NCI-H748 treated with DMSO at 0.1 percent for 48 hours (cell line): ENCODE measurements around the gene VWA5B2.
"Not testable (repeated sequence)": the region's sequence is repeated elsewhere in the genome, so short reads cannot be mapped to it uniquely, and the experiment has no call there.

Experiments used
- DNase-seq: peaks from one replicate; lab custom pipeline; 2025; lab: John Stamatoyannopoulos, UW

VWA5B2 gene

DNA sequence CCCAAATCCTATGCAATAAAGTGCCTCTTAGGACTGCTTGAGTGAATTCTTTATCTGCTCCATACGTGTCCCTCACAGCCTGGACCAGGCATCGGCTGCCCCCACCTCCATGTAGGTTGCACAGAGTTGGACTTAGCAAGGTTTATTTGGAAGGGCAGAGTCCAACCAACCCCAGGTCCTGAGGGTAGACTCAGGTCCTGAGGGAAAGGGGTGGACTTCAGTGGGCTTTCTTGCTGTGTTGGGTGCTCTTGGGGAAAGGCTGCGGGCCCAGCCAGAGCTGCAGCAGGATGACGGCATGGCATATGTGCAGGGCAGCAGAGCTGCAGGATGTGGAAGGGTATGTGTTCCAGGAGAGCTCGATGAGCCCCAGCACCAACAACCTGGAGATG lies 12.9 kb downstream of the VWA5B2 start:
- DNase-seq: no peak

DNA sequence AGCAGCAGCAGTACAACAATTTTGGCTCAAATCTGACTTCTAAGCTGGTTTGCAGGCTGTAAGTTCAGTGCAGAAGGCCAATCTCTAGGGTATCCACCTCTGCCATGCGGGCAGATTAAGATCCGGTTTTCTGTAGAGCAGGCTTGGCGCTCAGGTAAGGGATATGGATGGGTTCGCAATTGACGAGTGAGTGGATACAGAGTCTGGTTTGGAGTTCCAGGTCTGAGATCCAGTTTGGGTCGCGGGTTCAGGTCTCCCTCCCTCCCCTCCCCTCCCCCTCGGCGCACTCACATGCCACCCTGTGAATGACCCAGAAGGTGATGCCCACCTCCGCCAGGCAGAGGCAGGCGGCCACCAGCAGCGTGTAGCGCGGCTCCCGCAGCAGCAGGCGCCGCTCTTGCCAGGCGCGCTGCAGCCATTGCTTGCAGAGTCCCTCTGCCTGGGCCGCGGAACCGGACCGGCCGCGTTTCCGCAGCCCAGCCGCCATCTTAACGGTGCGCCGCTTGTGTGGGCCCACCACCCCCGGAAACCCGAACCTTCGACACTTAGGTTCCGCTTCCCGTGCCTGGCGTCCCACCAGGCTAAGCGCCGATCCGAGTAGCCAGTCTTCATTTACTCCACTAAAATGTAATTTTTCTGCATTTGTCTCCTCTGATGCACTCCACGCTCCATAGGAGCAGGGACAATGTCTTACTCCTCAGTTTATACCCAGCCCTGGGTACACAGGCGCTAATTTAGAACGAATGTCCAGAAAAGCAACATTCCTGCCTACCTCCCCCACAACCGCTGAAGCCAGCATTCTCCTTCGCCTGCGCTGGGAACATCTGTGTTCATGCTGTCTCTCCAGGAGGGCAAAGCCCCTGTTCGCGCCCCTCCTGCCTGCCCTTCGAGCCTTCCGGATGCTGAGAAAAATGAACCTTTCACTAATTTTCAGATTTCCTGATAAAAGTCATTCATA lies 19.3 kb downstream of the VWA5B2 start, which contains the start of gene ALG3:
Gene ALG3, minus strand, starts transcription at position 509 of the 958 bp plus-strand sequence. Its CDS starts 22 bp downstream, at position 487.
- DNase-seq: no peak

DNA sequence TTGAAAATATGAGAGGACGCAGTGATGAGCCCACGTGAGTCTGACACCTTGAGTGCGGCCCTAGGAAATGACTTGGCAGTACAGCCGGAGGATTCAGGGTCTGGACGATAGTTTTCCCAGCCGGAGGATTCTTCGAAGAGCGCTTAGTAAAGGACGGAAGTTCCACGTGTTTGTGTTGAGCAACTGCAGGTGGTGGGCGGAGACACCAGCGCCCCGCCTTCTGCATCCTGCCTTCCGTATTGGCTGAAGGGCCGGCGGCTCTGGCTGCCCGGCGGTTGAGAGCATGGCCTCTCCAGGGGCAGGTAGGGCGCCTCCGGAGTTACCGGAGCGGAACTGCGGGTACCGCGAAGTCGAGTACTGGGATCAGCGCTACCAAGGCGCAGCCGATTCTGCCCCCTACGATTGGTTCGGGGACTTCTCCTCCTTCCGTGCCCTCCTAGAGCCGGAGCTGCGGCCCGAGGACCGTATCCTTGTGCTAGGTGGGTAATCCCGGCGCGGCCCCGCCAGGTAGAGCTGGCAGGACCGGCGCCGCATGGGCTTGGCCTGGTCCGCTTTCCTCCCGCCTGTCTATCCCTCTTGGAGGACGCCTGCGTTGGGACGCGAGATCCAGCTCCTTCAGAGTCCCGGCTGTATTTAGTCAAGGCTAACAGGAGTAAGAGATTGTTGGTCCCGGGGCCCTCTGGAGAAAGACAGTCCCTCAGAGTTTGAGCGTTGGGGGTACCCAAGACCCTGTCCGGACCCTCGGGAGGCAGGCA lies 20.2 kb downstream of the VWA5B2 start, which contains the start of gene EEF1AKMT4:
Gene EEF1AKMT4, plus strand, starts transcription at position 261 of the 755 bp plus-strand sequence. Its CDS starts 23 bp downstream, at position 284.
- peak; percentile 84 for DNase-seq

- peak; percentile 85 for DNase-seq
These were observed 20.9 kb downstream of the VWA5B2 start for GRCh38 chr3:184250167-184250828.

- no peak for DNase-seq
These were observed 26.1 kb downstream of the VWA5B2 start for GRCh38 chr3:184255291-184256039.

DNA sequence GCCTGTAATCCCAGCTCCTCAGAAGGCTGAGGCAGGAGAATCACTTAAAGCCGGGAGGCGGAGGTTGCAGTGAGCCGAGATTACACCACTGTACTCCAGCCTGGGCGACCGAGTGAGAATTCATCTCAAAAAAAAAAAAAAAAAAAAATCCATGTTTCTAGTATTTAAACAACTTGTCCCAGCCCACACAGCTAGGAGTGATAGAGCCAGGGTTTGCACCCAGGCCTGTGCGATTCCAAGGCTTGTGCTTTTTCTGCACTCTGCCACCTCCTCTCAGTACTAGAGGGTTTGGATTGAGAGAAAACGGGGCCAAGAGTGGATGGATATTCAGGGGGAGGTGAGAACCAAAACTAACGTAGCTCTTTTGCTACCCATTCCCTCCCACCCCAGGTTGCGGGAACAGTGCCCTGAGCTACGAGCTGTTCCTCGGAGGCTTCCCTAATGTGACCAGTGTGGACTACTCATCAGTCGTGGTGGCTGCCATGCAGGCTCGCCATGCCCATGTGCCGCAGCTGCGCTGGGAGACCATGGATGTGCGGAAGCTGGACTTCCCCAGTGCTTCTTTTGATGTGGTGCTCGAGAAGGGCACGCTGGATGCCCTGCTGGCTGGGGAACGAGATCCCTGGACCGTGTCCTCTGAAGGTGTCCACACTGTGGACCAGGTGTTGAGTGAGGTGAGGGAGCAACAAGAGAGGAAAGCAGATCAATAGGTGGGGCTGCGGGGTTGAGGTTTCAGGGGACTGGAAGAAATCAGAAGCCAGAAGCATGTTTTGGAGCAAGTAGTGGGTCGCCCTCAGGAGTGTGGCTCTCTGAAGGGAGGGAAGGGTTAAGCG lies 27.9 kb downstream of the VWA5B2 start:
- no peak for DNase-seq

GRCh38 chr3:184258926-184259325 lies 29.5 kb downstream of the VWA5B2 start:
- no peak for DNase-seq

DNA sequence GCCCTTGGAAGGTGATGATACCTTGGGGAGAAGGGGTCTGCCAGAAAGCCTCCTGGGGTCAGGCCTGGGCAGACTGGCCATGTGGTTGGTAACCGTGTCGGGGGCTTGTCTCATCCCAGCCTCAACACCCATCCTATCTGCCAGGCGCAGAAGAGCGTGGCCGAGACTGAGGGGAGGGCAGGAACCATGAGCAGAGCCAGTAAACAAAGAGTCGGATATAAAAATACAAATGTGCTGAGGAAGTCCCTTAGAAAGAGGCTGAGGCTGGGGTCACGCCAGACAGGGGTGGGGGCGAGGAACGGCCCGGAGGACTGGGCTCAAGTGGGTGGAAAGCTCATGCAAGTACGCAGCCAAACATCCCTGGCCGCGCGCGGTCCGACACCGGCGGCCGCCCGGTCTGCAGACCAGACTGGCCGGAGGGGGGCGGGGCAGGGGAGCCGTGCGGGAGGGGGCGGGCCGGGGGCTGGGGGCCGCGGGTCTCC lies 30.1 kb downstream of the VWA5B2 start:
- no peak for DNase-seq

DNA sequence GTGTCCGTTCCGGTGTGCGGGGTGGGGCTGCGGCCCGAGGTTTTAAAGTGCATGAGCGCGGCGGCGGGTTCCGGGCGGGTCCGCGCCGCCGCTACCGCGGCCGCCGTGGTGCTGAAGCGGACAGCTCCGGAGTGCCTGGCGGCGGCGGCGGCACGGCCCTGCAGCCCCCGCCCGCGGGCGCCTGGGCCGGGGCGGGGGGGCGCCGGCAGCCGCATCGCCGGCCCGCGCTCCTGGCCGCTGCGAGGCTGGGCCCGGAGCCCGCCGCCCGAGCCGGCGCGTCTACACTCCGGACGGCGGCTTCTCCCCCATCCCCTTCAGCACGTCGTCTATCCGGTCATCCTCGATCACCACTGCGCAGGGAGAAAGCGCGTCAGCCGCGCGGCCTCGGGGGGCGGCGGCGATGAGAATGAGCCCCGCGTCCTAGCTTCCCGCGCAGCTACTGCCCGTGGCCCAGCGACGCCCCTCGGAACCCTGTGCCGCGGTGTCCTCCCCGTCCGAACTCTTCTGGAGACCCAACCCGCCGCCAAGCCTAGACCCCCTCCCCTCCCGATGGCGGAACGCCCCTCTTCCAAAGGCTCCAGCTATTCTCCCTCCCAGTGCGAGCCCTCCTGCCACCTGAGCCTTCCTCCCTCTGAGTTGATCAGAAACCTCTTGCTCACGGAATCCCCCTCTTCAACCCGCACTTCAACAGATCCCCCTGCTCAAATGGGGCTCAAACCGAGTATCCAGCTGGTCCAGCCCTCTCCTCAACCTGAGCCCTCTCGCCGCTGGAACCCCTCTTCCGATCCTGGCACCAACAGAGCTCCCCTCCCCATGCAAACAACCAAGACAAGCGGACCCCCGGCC lies 30.7 kb downstream of the VWA5B2 start:
- DNase-seq: no peak

GRCh38 chr3:184260724-184261269 lies 31.4 kb downstream of the VWA5B2 start:
- no peak for DNase-seq

DNA sequence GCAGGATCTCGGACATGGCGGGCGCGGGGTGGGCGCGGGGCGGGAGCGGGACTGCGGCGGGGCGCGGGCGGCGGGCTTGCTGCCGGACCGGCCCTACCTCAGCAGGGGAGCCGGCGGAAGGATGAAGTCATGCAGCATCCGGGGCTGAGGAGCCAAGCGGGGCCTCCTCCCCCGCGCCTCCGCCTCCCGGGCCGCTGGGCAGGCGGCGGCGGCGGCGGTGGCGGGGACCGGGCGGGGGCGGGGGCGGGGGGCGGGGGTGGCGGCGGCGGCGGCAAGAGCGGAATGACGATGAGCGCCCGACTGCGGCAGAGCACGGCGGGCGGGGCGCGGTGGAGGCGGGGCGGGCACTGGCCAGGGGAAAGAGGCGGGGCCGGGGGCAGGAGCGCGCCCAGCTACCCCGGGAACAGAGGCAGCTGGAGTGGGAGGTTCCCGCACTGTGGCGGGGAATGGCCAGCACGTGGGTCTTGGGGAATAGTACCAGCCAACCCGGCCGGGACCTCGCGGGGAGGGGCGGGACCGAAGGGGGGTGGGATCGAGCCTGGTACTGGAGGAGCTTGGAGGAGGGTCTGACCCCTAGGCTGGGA lies 32.0 kb downstream of the VWA5B2 start, which contains the start of gene CAMK2N2:
Gene CAMK2N2, minus strand, starts transcription at position 284 of the 584 bp plus-strand sequence. Its CDS starts 268 bp downstream, at position 16.
- DNase-seq: peak; percentile 71

DNA sequence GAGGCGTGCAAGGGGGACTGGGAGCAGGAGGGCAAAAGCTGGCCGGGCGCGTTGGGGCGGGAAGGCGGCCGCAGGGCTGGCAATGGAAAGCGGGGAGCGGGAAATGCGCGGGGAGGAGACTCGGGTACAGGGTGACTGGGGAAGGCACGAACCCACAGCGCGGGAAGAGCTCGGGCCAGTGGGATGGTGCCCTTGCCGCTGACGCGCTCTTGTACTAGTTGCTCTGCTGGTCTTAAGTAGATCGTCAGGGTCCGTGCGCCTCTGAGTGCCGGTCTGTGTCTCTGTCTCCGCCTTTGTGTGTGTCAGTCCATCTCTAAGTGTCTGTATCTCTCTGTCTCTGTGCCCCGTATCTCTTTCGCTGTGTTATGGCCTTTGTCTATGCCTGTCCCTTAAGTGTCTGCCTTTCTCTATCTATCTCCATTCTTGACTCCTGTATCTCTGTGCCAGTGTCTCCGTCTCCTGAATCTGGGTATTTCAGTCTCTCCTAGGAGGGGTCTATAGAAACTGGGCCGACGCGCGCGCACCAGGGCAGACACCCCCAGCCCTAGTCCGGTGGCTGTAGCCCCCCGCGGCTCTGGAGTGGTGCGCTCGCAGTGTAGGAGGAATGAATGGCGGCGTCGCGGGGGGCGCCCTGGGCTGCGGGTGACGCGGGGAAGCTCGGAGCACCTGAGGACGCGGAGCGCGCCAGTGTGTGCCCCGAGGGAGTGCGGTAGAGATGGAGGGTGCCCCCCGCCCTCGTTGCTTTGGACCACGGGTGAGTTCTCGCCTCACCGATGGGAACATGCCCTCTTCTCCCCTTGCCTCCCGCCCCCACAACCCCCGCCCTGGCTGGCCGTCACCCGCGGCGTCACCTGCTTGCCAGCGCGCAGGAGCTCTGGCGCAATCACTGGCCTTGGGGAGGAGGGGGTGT lies 32.7 kb downstream of the VWA5B2 start:
- peak; percentile 50 for DNase-seq

DNA sequence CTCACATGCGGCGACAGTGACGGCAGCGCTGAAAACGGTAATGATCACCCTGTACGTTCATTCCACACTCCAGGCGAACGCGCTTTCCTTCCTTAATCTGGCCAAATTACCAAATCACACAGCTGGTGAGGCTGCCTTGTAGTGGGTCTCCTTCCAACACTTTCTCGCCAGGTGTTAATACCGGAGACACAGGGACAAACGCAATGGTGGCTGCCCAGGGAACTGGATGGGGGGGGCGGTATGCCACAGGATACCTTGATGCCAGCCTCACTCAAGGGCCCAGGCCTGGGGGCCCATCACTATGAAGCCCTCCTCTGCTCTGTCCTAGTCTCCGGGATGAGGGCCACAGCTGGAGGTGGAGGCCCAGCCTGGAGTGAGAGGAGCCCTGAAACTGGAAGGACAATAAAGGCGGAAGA lies 33.4 kb downstream of the VWA5B2 start:
- no peak for DNase-seq

GRCh38 chr3:184267249-184267648 lies 37.9 kb downstream of the VWA5B2 start:
- not testable (repeated sequence) for DNase-seq

GRCh38 chr3:184272269-184272668 lies 42.9 kb downstream of the VWA5B2 start:
- no peak for DNase-seq

DNA sequence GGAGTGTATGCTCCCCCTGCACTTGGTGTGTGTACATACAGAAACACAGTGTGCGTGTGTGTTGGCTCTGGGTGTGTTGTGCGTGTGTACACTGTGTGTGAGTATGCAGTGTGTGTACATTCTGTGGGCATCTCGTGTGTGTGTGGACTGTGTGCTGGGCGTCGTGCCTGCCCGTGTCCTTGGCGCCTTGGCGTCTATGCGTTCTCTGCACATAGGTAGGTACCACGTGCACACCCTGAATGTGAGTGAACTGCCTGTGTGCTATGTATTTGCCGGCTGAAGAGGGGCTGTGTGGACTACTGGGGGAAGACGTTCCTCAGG lies 46.0 kb downstream of the VWA5B2 start:
- no peak for DNase-seq
